GM19099 (cell line): Measurements from ENCODE around the gene RIC3.

Source experiments
- POLR2A ChIP-seq: IDR thresholded peaks from 3 replicates; pipeline ENCODE4 v1.6.1; 2011; ENCODE audit warnings: low read depth; ENCODE audit not compliant: insufficient read length; ENCODE audit errors: extremely low read depth

Gene RIC3

GRCh38 chr11:8201644-8202365 is 33.0 kb upstream of the RIC3 start:
- TF ChIP-seq POLR2A, result no peak

GRCh38 chr11:8199676-8200075 is 30.9 kb upstream of the RIC3 start:
- TF ChIP-seq POLR2A, result no peak

- TF ChIP-seq POLR2A, result no peak
These were observed 27.9 kb upstream of the RIC3 start for GRCh38 chr11:8196749-8197148.

- no peak for TF ChIP-seq POLR2A
These were observed 26.1 kb upstream of the RIC3 start for GRCh38 chr11:8194956-8195355.

- TF ChIP-seq POLR2A, result no peak
These were observed 24.0 kb upstream of the RIC3 start for GRCh38 chr11:8192896-8193209.

GRCh38 chr11:8192016-8192895 is 23.4 kb upstream of the RIC3 start:
- TF ChIP-seq POLR2A, result no peak

GRCh38 chr11:8190431-8190830 is 21.6 kb upstream of the RIC3 start:
- TF ChIP-seq POLR2A, result no peak

GRCh38 chr11:8186429-8186828 is 17.6 kb upstream of the RIC3 start:
- no peak for TF ChIP-seq POLR2A

GRCh38 chr11:8183111-8183510 is 14.3 kb upstream of the RIC3 start:
- no peak for TF ChIP-seq POLR2A

GRCh38 chr11:8180469-8180868 is 11.6 kb upstream of the RIC3 start:
- no peak for TF ChIP-seq POLR2A

GRCh38 chr11:8178297-8178696 is 9.5 kb upstream of the RIC3 start:
- TF ChIP-seq POLR2A, result no peak

GRCh38 chr11:8177136-8177535 is 8.3 kb upstream of the RIC3 start:
- TF ChIP-seq POLR2A, result no peak

GRCh38 chr11:8167796-8168195 is 1.0 kb downstream of the RIC3 start:
- no peak for TF ChIP-seq POLR2A

- TF ChIP-seq POLR2A, result no peak
These were observed 4.1 kb downstream of the RIC3 start for GRCh38 chr11:8164746-8165145.

GRCh38 chr11:8156877-8157276 is 11.9 kb downstream of the RIC3 start:
- TF ChIP-seq POLR2A, result no peak

GRCh38 chr11:8149726-8150125 is 19.1 kb downstream of the RIC3 start:
- no peak for TF ChIP-seq POLR2A
